Stimulated activated CD8-positive, alpha-beta memory T cell treated with anti-CD3 and anti-CD28 coated beads, Interleukin-15, amount 100 ng/mL, for 48 hours (primary cell): ENCODE measurements around the gene TSEN34.
A peak's percentile ranks its signal among the peaks of the same experiment; 100 is the strongest.

Experiments used
- DNase-seq, 2 donors: peaks; one replicate each; pipeline ENCODE4 v3.0.0-alpha.2; 2020; ENCODE audit warnings: low read depth in 2 of 2

Gene TSEN34

DNA sequence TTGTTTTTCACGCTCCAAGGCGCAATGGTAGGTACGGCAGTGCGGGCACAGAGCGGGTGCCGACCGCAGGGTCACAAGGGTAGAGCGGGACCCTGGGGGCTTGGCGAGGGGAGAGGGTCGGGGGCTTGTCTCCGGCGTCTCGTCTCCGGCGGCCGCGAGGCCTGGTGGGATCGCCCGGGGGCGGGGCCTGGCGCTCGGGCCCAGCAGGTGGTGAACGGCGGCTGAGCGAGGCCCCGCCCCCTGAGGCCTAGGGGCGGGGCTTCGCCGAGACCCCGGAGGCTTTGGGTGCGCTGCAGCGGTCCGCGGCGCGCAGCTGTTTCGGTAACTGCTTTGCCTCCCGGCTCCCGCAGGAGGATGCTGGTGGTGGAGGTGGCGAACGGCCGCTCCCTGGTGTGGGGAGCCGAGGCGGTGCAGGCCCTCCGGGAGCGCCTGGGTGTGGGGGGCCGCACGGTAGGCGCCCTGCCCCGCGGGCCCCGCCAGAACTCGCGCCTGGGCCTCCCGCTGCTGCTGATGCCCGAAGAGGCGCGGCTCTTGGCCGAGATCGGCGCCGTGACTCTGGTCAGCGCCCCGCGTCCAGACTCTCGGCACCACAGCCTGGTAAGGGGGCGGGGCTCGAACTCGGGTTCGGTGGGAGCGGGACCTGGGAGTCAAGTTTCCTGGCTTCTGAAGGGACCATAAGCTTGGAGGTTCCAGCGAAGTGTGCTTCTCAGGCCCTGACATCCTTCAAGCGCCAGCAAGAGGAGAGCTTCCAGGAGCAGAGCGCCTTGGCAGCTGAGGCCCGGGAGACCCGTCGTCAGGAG lies at the start of gene TSEN34:
Gene TSEN34 (plus strand): TSS at position 298 of the 800 bp plus-strand sequence. CDS start 57 bp downstream, at position 355.
- DNase-seq, result peak; percentile 77 to 85

DNA sequence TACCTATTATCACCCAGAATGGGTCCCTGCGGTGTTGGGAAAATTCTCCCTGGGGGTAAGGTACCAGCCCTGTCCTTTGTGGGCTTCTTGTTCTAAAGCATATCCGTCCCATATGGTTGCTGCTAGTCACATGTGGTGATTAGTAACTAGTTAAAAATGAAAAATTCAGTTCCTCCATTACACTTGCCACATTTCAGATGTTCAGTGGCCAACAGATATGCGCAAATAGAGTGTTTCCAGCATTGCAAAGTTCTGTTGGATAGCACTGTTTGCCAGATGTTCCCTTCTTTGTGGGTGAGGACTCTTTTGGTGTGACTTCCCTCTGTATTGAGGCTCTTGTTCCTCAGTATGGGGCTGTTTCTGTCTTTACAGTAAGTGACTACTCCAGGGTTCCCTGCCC lies 49.8 kb upstream of the TSEN34 start:
- no peak for DNase-seq

DNA sequence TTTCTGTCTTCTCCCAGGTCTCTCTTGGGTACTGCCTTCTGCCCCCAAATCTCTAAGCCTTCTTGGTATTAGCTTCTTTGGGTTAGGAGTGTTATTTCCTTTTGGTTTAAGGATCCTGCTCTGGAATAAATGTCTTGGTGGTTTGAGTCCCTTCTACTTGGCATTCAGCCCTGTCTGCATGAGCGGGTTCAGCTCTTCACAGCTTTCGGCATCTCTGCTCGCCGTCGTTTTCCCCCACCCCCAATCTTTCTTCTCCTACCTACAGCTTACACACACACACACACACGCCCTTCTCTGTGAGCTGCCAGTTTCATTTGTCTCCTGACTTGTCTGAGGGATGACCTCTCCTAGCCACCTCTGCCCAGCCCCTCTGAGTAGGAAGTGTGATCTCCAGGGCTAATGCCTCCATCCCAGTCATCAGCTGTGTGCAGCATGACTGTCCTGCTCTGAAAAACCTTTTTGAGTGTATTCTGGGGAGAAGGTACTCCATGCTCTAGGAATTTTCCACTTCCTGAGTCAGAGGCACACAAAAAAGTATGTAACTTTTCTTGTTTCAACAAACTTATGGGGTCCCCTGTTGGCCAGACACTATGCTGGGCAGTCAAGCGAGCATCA lies 48.8 kb upstream of the TSEN34 start:
- no peak for DNase-seq

GRCh38 chr19:54145541-54146158 lies 45.5 kb upstream of the TSEN34 start:
- DNase-seq, result no peak

- DNase-seq, result no peak
Measured at GRCh38 chr19:54147676-54148075, 43.4 kb upstream of the TSEN34 start.

GRCh38 chr19:54148158-54148557 lies 43.0 kb upstream of the TSEN34 start:
- no peak for DNase-seq

GRCh38 chr19:54149021-54149812 lies 41.9 kb upstream of the TSEN34 start:
- DNase-seq, result no peak

GRCh38 chr19:54151362-54152035 lies 39.6 kb upstream of the TSEN34 start:
- DNase-seq, result no peak

GRCh38 chr19:54152267-54152666 lies 38.8 kb upstream of the TSEN34 start:
- DNase-seq, result no peak

DNA sequence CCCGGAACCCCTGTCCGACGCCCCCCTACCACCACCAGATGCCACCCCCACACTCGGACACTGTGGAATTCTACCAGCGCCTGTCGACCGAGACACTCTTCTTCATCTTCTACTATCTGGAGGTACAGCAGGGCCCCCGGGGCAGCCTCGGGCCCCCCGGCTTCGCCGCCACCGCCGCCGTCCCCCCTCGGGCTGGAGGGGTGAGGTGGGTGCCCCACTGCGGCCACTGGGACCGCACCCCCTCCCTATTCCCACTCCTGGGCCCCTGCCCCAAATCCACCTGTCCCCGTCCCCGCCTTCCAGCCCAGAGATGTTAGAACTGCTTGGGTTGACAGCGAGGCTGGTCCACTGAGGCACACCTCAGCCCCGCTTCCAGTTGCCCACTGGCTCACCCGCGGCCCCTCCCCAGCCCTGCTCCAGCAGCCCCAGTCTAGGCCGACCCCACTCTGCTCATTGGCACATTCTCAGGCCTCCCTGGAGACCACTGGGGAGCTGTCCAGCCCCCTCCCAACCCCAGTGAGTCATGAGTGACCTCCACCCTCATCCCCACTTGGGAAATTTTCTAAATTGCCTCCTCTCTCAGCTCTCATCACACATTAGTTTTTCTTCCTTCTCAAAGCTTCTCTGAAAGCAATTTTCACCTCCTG lies 38.1 kb upstream of the TSEN34 start:
- DNase-seq, result no peak

GRCh38 chr19:54153731-54154326 lies 37.3 kb upstream of the TSEN34 start:
- no peak for DNase-seq

GRCh38 chr19:54154603-54155345 lies 36.3 kb upstream of the TSEN34 start:
- no peak for DNase-seq

DNA sequence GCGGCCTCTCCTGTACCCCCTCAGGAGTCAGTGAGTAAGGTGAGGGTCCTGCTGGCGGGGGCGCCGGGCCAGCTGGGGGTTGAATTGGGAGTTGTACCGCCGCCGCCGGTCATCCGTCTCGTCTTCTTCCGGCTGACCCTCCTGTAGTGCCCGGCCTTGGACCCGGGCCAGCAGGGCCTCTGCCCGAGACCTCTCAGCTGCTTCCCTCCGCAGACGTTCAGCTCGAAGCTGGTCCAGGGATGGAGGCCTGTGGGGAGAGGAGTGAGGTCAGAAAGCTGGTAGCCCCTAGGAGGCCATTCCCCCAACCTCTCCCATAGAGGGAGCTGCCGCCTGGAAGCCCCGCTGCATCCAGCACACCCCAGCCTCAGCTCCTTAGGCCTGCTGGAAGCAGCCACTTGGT lies 35.4 kb upstream of the TSEN34 start:
- no peak for DNase-seq

DNA sequence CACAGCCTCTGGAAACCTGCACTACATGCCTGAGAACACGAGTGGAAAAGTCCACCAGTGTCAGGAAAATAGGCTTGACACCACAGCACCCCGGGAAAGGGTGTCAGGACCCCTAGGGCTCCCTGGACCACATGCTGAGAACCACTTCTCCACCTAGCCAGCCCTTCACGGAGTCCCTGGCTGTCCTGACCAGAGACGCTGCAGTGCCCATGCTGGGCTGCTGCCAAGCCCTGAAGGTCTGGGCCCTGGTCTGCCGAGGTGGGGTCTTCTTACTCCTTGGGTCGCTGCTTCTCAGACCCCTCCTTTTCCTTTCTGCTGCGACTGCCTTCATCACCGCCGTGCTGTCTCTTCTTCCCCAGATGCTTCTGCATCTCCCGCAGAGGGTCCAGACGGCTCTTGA lies 34.6 kb upstream of the TSEN34 start:
- no peak for DNase-seq

DNA sequence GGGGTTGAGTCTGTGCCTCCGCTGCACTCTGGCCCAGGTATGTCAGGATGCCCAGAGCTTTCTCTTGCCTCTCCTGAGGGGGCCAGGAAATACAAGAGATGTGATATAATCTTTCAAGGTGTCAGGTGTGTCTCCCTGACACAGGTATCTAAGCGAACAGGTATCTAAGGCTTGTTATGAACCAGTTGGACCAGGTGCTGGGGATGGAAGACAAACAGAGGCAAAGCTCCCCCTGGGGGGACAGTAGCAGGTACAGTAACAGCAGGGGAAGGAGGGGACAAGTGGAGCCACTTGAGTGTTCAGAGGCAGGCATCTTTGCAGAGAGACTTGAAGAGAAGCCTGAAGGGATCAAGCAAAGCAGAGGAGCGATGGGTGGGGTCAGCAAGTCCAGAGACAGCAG lies 34.2 kb upstream of the TSEN34 start:
- DNase-seq, result no peak

- no peak for DNase-seq
Measured at GRCh38 chr19:54158812-54159351, 32.2 kb upstream of the TSEN34 start.

GRCh38 chr19:54159352-54160181 lies 31.5 kb upstream of the TSEN34 start, which contains the start of gene LENG1:
Gene LENG1 (minus strand): TSS chr19:54159721. CDS start chr19:54159695, 26 bp downstream.
- peak; percentile 98 for DNase-seq

DNA sequence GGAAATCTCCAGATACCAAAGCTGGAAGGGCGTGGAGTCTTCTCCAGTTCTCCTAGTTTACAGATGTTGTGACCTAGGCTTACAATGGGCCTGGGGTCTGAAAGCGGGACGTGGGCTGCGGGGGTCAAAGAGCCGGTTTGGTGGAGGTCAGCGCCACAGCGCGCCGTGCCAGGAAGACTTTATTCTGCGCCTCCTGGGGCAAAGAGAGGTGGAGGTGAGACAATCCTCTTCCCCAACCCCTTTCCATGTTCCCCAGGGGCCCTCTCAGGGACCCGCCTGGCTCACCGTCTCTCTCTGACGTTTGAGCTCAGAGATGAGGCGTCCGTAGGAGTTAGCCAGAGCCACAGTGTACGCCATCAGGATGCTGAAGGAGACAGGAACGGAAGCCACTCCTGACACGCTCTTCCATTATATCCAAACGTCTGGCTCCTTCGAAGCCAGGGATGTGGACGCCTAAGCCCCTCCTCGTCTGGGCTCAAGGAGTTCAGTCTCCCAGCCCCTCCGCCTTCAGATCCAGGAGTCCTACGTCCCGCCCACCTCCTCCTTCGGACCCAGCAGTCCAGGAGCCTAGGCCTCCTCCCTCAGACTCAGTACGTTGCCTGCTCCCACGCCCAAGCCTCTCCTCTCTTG lies 30.8 kb upstream of the TSEN34 start:
- no peak for DNase-seq
